Mesodermal cell (in vitro differentiated cells): ENCODE data around the gene SQSTM1.

Experiments
- H3K27ac ChIP-seq: 2 replicates; pipeline ENCODE4 v1.7.0; 2013; ENCODE audit warnings: mild to moderate bottlenecking, low read depth, low read length, moderate library complexity; ENCODE audit not compliant: severe bottlenecking
- H3K36me3 ChIP-seq: 2 replicates; pipeline ENCODE4 v1.7.1; 2013; ENCODE audit warnings: mild to moderate bottlenecking, low read length, moderate library complexity; ENCODE audit not compliant: control insufficient read depth, insufficient read depth
- H3K4me1 ChIP-seq: one replicate; pipeline ENCODE4 v1.7.1; 2013; ENCODE audit warnings: mild to moderate bottlenecking, low read length; ENCODE audit not compliant: insufficient read depth, control insufficient read depth, poor library complexity, severe bottlenecking
- H3K4me3 ChIP-seq: 2 replicates; pipeline ENCODE4 v1.7.0; 2013; ENCODE audit warnings: low read length, control low read depth, mild to moderate bottlenecking; ENCODE audit not compliant: insufficient read depth, poor library complexity, severe bottlenecking; ENCODE audit errors: extremely low read depth
- H3K9me3 ChIP-seq: 2 replicates; pipeline ENCODE4 v1.7.1; 2013; ENCODE audit warnings: mild to moderate bottlenecking, low read length, moderate library complexity; ENCODE audit not compliant: control insufficient read depth
- WGBS, 2 experiments: methylation state at CpG; one replicate each; pipeline ENCODE4 v1.1.5; 2013; ENCODE audit warnings: missing lambda C conversion rate in 2 of 2; ENCODE audit not compliant: insufficient coverage in 2 of 2; 5-methylcytosine and 5-hydroxymethylcytosine counted together

Gene SQSTM1

DNA sequence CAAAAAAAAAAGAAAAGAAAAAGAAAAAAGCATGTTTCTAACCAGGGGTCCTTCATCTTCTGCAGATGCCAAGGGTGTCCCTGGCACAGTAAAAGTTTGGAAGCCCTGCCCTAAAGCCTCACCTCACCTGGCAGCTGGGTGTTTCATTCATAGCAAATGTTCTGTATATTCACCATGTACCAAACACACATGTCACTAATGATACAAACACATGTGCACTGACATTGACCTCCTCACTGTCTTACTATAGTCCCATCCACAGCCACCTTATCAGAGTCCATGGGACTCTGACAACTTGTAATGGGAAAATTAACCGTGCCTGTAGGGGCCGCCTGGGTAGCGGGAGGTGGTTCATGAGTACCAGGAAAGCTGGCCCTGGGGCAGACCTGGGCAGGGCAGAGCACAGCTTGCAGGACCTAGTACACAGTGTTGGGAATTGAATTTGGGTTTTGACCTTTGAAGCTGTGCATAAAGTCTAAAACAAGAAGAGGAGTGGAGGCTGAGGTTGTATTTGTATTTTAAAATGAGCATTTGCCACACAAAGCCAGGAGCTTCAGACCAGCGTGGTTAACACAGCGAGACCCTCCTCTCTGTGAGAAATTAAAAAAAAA lies 7.6 kb upstream of the SQSTM1 start:
- no peak overlapping the region for H3K27ac ChIP-seq
- H3K9me3 ChIP-seq: no peaks in the 10 kb centered on the region
- no peak overlapping the region for H3K4me3 ChIP-seq
- 88 to 100% methylated on average over 3 to 5 of the region's 5 CpGs for WGBS, 2 experiments
- H3K4me1 ChIP-seq: peaks cover under 1% of the 10 kb centered on the region
- peaks cover 54% of the 10 kb centered on the region for H3K36me3 ChIP-seq

DNA sequence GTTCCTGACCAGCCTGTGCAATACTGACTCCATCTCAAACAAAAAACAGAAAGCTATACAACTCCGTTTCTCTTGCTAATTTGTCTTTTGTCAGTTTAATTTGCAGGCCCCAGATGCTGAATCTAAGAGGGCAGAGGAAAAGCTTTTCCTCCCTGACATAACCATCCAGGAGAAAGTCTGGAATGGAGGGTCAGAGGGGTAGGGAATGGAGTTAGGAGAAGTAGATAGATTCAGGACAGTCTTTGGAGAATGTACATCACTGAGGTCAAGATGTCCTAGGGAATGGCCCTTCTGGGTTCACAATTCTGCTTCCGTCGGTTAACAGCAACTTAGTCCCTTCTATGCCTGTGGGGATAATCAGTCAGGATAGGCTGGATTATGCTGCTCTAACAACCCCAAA lies 6.6 kb upstream of the SQSTM1 start:
- WGBS, 2 experiments: no CpG with 5 or more reads among the region's 3 CpGs
- no peak overlapping the region for H3K27ac ChIP-seq
- H3K9me3 ChIP-seq: no peaks in the 10 kb centered on the region
- peaks cover 54% of the 10 kb centered on the region for H3K36me3 ChIP-seq
- H3K4me1 ChIP-seq: peaks cover 10% of the 10 kb centered on the region
- no peak overlapping the region for H3K4me3 ChIP-seq

DNA sequence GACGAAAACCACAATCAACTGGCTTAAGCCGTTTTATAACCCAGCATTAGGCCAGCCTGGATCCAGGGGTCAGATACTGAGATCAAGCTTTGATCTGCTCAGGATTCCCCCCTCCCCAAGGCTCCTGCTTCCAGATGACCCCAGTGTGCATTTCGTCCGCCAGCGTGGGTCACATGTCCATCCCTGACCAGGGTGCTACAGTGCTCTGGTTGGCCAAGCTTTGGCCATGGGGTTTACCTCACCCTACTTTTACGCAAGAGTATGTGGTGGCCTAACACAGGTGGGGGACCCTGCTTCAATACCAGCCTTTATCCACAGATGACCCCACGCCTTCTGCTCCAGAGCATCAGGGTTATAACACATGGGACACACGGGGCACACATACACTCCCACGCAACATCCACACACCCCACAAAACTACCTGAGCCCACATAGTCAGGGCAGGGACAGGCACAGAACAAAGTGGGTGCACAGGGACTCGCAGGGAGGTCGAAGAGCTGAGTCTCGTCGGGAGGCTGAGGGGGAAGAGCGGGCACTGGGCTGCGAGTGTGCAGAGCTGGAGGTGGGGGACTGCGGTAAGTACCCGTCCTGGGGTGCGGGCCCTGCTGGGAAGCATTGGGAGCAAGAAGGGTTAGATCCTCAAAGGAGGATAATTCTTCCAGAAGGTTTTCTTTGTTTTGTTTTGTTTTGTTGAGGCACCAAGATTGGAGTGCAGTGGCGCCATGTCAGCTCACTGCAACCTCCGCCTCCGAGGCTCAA lies 5.0 kb upstream of the SQSTM1 start:
- Histone ChIP-seq H3K27ac (no peak overlapping the region), H3K4me1 (peaks cover 25% of the 10 kb centered on the region)
- 95 to 96% methylated on average over 14 to 21 of the region's 21 CpGs for WGBS, 2 experiments

DNA sequence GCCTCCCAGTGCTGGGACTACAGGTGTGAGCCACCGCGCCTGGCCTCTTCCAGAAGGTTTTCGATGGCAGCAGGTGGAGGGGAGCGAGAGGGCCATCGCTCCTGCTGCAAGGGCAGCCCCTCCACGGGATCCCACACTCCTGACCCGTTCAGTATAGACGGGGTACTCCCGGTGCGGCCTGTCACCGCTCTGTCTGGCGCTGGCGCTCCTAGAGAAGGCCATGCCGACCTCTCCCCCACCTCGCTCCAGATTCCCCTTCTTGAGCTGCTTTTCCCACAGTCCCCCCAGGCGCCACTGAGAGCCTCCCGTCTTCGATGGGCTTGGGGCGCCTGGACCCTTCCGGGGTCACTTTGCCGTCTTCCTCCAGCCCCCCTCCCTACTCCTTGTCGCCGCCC lies 4.3 kb upstream of the SQSTM1 start:
- 78 to 83% methylated on average over 19 of the region's 23 CpGs for WGBS, 2 experiments
- H3K27ac ChIP-seq: no peak overlapping the region
- H3K4me3 ChIP-seq: no peak overlapping the region

More for the DNA sequence above, 5.0 kb upstream of the SQSTM1 start:
- Histone ChIP-seq H3K36me3 (peaks cover 51% of the 10 kb centered on the region), H3K4me3 (no peak overlapping the region), H3K9me3 (no peaks in the 10 kb centered on the region)

DNA sequence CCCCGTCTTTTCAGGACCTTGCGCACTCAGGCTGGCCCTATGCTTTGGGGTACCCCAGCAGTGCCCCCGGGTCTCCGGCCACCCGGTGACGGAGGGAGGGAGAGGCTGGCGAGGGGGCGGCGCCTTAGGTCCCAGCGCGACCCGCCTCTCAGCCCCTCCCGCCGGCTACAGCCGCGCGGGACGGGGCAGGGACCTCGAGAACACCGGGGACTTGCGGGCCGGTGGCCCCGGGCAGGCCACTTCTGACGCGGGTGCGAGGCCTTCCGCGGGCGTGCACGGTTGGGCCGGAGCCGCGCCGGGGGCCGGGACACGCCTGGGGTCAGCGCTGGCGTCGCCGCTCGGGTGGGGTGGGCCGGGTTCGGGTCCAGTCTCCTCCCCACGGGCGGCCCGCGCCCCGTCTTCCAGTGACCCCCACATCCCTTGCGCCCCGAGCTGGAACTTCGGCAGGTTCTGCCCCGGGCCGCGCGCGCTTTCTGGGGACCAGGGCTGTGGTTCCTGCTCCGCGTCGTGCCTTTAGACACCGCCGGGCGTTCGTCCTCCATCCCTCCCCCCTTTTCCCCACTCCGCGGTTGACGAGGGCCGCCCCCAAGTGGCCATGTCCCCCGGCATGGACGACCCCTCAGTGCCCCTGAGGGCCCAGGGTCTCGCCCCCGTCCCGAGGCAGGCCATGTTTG lies 3.8 kb upstream of the SQSTM1 start:
- Histone ChIP-seq H3K4me1 (peaks cover 25% of the 10 kb centered on the region), H3K36me3 (peaks cover 39% of the 10 kb centered on the region), H3K4me3 (peak overlapping the region; percentile 28), H3K27ac (no peak overlapping the region), H3K9me3 (no peaks in the 10 kb centered on the region)
- 6 to 9% methylated on average over 18 to 58 of the region's 72 CpGs for WGBS, 2 experiments

More for the DNA sequence above, 4.3 kb upstream of the SQSTM1 start:
- H3K9me3 ChIP-seq: no peaks in the 10 kb centered on the region
- peaks cover 25% of the 10 kb centered on the region for H3K4me1 ChIP-seq
- peaks cover 44% of the 10 kb centered on the region for H3K36me3 ChIP-seq

DNA sequence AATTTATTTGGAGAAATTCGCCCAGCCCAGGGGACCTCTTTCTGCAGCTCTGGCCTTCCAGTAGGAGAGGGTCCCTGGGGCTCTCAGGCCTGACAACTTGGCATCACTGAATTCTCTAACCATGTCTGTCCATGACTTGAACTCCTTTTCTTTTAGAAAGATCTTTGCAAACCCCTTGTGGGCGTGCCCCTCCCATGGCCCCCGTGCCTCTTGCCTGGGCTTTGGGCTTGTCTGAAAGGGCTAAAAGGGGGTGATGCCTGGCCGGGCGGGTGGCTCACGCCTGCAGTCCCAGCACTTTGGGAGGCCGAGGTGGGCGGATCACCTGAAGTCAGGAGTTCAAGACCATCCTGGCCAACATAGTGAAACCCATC lies 3.2 kb upstream of the SQSTM1 start:
- H3K9me3 ChIP-seq: no peaks in the 10 kb centered on the region
- 51 to 81% methylated on average over 3 to 6 of the region's 8 CpGs for WGBS, 2 experiments
- H3K4me3 ChIP-seq: no peak overlapping the region
- no peak overlapping the region for H3K27ac ChIP-seq
- H3K4me1 ChIP-seq: peaks cover 29% of the 10 kb centered on the region
- peaks cover 38% of the 10 kb centered on the region for H3K36me3 ChIP-seq

DNA sequence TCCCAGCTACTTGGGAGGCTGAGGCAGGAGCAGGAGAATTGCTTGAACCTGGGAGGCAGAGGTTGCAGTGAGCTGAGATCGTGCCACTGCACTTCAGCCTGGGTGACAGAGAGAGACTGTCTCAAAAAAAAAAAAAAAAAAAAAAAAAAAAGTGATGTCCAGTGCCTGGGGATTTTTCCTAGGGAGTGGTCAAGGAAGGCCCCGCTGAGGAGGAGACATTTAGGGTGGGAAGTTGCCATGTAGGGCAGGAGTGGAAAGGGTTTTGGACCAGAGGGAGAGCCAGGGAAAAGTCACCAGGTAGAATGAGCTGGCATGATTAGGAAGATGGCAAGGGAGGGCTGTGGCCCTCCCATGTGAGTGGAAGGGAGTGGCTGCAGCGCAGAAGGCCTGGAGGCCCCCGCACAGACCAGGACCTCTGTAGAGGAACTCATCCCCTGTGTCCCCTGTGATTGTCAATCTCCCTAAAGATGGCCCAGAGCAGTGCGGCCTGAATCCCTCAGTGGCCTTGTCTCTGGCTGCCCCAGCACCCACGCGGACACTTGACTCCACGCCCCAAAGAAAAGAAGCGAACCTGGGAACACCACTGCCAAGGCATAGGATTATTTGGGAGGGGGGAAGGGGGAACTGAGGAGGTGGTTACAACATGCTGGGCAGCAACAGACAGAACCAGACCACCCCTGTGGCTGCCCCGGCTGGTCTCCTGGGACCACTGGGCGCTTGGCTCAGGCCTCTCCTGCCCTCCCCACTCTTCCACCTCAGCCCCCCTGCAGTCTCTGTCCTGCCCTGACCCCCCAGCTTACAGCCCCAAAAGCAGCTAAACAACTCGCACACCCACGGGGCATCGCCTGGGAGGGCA lies 2.6 kb upstream of the SQSTM1 start:
- 72 to 90% methylated on average over 9 to 13 of the region's 14 CpGs for whole genome bisulfite sequencing, 2 experiments
- Histone ChIP-seq H3K36me3 (peaks cover 38% of the 10 kb centered on the region), H3K9me3 (no peaks in the 10 kb centered on the region), H3K4me3 (no peak overlapping the region), H3K27ac (peak overlapping the region; percentile 94), H3K4me1 (peaks cover 33% of the 10 kb centered on the region)

DNA sequence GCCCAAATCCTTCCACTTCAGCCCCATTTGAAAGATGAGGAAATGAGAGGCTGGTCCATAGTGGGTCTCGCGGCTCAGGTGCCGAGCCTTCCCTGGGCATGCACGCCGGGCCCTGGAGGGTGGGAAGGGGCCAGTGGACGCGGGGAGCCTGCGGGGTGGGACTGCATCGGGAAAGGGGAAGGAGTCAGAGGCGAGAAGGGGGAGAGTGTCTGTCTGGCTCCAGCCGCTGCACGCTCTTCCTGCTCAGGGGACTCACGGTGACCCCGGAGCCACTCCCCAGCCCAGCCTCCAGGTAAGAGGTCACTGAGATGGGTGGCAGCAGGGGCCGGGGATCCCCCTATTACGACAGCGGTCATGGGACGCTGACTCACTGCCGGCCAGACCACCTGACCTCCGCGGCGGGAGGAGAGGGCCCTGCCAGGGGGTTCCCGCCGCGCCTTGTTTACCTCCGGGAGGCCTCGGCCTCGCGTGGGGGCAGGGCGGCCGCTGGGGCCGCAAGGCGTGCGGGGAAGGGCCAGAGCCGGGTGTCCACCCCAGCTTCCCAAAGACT lies 1.9 kb upstream of the SQSTM1 start:
- peak overlapping the region; percentile 14 for H3K4me3 ChIP-seq
- peaks cover 38% of the 10 kb centered on the region for H3K36me3 ChIP-seq
- H3K27ac ChIP-seq: peak overlapping the region; percentile 94
- H3K9me3 ChIP-seq: no peaks in the 10 kb centered on the region
- H3K4me1 ChIP-seq: peaks cover 33% of the 10 kb centered on the region
- 10 to 13% methylated on average over 18 to 31 of the region's 35 CpGs for WGBS, 2 experiments

DNA sequence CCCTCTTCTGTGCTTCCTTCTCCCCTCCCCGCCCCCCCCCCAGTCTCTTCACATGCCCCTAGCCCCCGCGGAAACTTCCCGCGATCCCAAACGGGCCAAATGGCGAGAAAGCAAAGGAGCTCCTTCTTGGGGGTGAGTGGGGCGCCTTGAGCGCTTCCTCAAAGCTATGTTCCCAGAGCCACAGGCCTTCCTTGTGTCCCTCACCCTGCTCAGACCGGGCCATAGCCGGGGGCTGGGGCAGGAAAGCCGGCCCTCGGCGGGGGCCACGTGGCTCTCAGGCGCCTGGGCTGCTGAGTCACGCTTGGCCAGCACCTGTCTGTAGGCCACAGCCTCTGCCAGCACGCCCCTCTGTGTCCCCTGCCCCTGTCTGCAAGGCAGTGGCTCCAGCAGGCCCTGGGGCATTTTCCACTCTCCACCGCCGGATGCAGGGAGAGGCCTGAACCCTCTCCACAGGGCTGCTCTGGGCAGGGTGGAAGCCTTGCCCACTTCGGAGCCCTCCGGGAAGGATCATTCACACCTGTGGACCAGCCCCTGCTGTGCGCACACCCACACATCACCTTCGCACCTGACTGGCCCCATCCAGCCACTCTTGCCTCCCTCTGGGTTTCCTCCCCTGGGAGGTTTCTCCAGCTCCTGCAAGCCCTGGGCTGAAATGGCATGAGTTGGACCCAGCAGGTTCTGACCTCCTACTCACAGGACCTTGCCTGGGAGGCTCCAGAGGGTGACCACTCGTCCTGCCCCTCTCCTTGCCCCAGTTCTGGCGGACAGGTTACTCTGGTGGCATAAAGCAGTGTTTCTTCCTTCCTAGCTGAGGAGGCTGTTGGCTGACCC lies 1.2 kb upstream of the SQSTM1 start:
- Histone ChIP-seq H3K9me3 (no peaks in the 10 kb centered on the region), H3K27ac (peak overlapping the region; percentile 94), H3K4me3 (no peak overlapping the region), H3K4me1 (peaks cover 33% of the 10 kb centered on the region), H3K36me3 (peaks cover 38% of the 10 kb centered on the region)
- 43 to 53% methylated on average over 16 to 24 of the region's 26 CpGs for WGBS, 2 experiments
